ENCODE measurements around the gene RRM1. TPM values are rescaled to one million over a fixed set of nuclear protein-coding genes. Genes with fewer than 3 reads are reported as not detected.

RRM1 gene
- total and polyA plus RNA-seq, 10 of the 15 experiments (the other 5 are each of a cell fraction or from before 2014, with no cell fraction given) = 94.0 to 255 (median 148) TPM

GRCh38 chr11:4105916-4106315 is 11.3 kb downstream of the RRM1 start:
- ATAC-seq (no peak), DNase-seq (ENCODE audit: low read depth, low spot score) (no peak), FAIRE-seq (no peak)
- Histone ChIP-seq H3K4me3 (no peak overlapping the region), H3K27me3 (replicated peaks in 1 of 2; ENCODE audit: control insufficient read depth in 2 of 2, insufficient read depth in 2 of 2, low read length in 1 of 2) (no peaks in the 10 kb centered on the region), H3K4me2 (ENCODE audit: control insufficient read depth, insufficient read depth) (no peak overlapping the region), H3K4me1 (ENCODE audit: control insufficient read depth, insufficient read depth, low read length) (no peaks in the 10 kb centered on the region), H4K20me1 (ENCODE audit: control insufficient read depth, insufficient read depth) (no peaks in the 10 kb centered on the region), H3K9ac (ENCODE audit: control insufficient read depth, insufficient read depth, low read length) (no peak overlapping the region), H3K27ac (ENCODE audit: control insufficient read depth, insufficient read depth) (no peak overlapping the region), H2AFZ (ENCODE audit: control insufficient read depth, low read depth, low read length) (no peak overlapping the region), H3K9me3 (replicated peaks; ENCODE audit: control insufficient read depth, insufficient read depth, low read length) (no peaks in the 10 kb centered on the region), H3K79me2 (ENCODE audit: control insufficient read depth, insufficient read depth, low read length) (peaks cover 6% of the 10 kb centered on the region), H3K36me3 (ENCODE audit: control insufficient read depth in 2 of 2, insufficient read depth in 2 of 2, low read length in 1 of 2) (peaks cover 0 to 10% of the 10 kb centered on the region in 2 experiments; a peak in 3 of 4 replicates)
- CTCF ChIA-PET = interaction anchor here (0.7 to 1.2 kb wide), 2 partner anchors 76 to 257 kb away, joined by 3 to 4 read pairs; no protein-coding TSS in a partner anchor
- TF ChIP-seq RFX5 (IDR thresholded peaks at IDR 0.05; ENCODE audit: low read depth, low read length) (no peak), NRF1 (conservative IDR thresholded peaks at IDR 0.05; ENCODE audit: low read depth, low read length) (no peak), BACH1 (IDR thresholded peaks at IDR 0.05; ENCODE audit: borderline replicate concordance) (no peak), EGR1 (IDR thresholded peaks at IDR 0.05; ENCODE audit: borderline replicate concordance in 1 of 2, low read depth in 2 of 2, low read length in 2 of 2) (no peak), TBL1XR1 (IDR thresholded peaks at IDR 0.05; ENCODE audit: low read depth, low read length) (no peak), CTCF (IDR thresholded peaks at IDR 0.05 in 2 of 3, conservative IDR thresholded peaks at IDR 0.05 in 1 of 3; ENCODE audit: control insufficient read depth in 2 of 3, extremely low read depth in 1 of 3, insufficient read depth in 1 of 3, low read depth in 3 of 3, low read length in 3 of 3) (no peak)
- TF ChIP-seq, protein P1, sequence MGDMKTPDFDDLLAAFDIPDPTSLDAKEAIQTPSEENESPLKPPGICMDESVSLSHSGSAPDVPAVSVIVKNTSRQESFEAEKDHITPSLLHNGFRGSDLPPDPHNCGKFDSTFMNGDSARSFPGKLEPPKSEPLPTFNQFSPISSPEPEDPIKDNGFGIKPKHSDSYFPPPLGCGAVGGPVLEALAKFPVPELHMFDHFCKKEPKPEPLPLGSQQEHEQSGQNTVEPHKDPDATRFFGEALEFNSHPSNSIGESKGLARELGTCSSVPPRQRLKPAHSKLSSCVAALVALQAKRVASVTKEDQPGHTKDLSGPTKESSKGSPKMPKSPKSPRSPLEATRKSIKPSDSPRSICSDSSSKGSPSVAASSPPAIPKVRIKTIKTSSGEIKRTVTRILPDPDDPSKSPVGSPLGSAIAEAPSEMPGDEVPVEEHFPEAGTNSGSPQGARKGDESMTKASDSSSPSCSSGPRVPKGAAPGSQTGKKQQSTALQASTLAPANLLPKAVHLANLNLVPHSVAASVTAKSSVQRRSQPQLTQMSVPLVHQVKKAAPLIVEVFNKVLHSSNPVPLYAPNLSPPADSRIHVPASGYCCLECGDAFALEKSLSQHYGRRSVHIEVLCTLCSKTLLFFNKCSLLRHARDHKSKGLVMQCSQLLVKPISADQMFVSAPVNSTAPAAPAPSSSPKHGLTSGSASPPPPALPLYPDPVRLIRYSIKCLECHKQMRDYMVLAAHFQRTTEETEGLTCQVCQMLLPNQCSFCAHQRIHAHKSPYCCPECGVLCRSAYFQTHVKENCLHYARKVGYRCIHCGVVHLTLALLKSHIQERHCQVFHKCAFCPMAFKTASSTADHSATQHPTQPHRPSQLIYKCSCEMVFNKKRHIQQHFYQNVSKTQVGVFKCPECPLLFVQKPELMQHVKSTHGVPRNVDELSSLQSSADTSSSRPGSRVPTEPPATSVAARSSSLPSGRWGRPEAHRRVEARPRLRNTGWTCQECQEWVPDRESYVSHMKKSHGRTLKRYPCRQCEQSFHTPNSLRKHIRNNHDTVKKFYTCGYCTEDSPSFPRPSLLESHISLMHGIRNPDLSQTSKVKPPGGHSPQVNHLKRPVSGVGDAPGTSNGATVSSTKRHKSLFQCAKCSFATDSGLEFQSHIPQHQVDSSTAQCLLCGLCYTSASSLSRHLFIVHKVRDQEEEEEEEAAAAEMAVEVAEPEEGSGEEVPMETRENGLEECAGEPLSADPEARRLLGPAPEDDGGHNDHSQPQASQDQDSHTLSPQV (IDR thresholded peaks at IDR 0.05) = no peak
- WGBS (ENCODE audit: insufficient coverage, insufficient replicate concordance, low lambda C conversion rate, missing lambda C conversion rate) = 100% methylated on average over 1 of the region's 1 CpG
- SMC1A ChIA-PET (ENCODE audit: uncharacterized antibody, unreplicated experiment) = interaction anchor here (1.3 to 1.6 kb wide), 2 partner anchors 11 to 47 kb away, joined by 3 read pairs; partner anchors contain the start of gene RRM1
- in situ Hi-C loops (cut with MboI) = no loop called here
- no TSS peak for BruUV-seq (replicated peaks)
- RAD21 ChIA-PET (ENCODE audit: unreplicated experiment) = interaction anchor here (1.2 kb wide), 1 partner anchor 257 kb away, joined by 4 read pairs; no protein-coding TSS in a partner anchor
- intact Hi-C loops (cut with micrococcal nuclease; ENCODE audit: unreplicated experiment) = no loop called here
- POLR2A ChIA-PET = interaction anchor here (0.6 to 0.7 kb wide), 2 partner anchors 41 to 352 kb away, joined by 3 to 5 read pairs; no protein-coding TSS in a partner anchor
